Endodermal cell (in vitro differentiated cells): ENCODE results near the gene FES. TPM values are rescaled to one million over a fixed set of nuclear protein-coding genes. Genes with fewer than 3 reads are reported as not detected.

ENCODE experiments used
- DNase-seq: peaks from one replicate; pipeline ENCODE4 v3.0.0-alpha.2; 2017
- H3K27ac ChIP-seq: 2 replicates; pipeline ENCODE4 v1.5.1; 2013; ENCODE audit warnings: mild to moderate bottlenecking, low read depth, low read length, moderate library complexity
- H3K27me3 ChIP-seq: 2 replicates; pipeline ENCODE4 v1.6.1; 2013; ENCODE audit warnings: mild to moderate bottlenecking, low read length, moderate library complexity; ENCODE audit not compliant: insufficient read depth, control insufficient read depth, poor library complexity, severe bottlenecking
- H3K36me3 ChIP-seq: 2 replicates; pipeline ENCODE4 v1.7.0; 2013; ENCODE audit warnings: mild to moderate bottlenecking, low read length, moderate library complexity; ENCODE audit not compliant: control insufficient read depth, insufficient read depth
- H3K4me1 ChIP-seq: one replicate; pipeline ENCODE4 v1.7.0; 2013; ENCODE audit warnings: low read length; ENCODE audit not compliant: control insufficient read depth, insufficient read depth
- H3K4me3 ChIP-seq: 2 replicates; pipeline ENCODE4 v1.5.1; 2013; ENCODE audit warnings: mild to moderate bottlenecking, low read length, moderate library complexity
- H3K9ac ChIP-seq: 2 replicates; pipeline ENCODE4 v1.6.1; 2013; ENCODE audit warnings: mild to moderate bottlenecking, low read length, moderate library complexity; ENCODE audit not compliant: poor library complexity, severe bottlenecking; ENCODE audit errors: extremely low read depth
- H3K9me3 ChIP-seq: 2 replicates; pipeline ENCODE4 v1.6.1; 2013; ENCODE audit warnings: mild to moderate bottlenecking, low read length, moderate library complexity; ENCODE audit not compliant: control insufficient read depth
- H3K27ac Mint-ChIP-seq: 2 replicates; pipeline ENCODE4 v1.8.0; 2020; ENCODE audit warnings: mixed read lengths
- H3K27me3 Mint-ChIP-seq: 2 replicates; pipeline ENCODE4 v1.8.0; 2021; ENCODE audit warnings: mild to moderate bottlenecking, mixed read lengths; ENCODE audit not compliant: insufficient read depth
- H3K36me3 Mint-ChIP-seq: 2 replicates; pipeline ENCODE4 v1.8.0; 2020; ENCODE audit warnings: low read depth, mixed read lengths
- H3K4me1 Mint-ChIP-seq: 2 replicates; pipeline ENCODE4 v1.8.0; 2020; ENCODE audit warnings: mixed read lengths
- H3K4me3 Mint-ChIP-seq: 2 replicates; pipeline ENCODE4 v1.8.0; 2020; ENCODE audit warnings: mild to moderate bottlenecking, moderate library complexity, mixed read lengths
- H3K9me3 Mint-ChIP-seq: 2 replicates; pipeline ENCODE4 v1.8.0; 2020; ENCODE audit warnings: mild to moderate bottlenecking, mixed read lengths
- WGBS, 2 experiments: methylation state at CpG; one replicate each; pipeline versions ENCODE4 v1.1.5 to v1.1.7; 2013; ENCODE audit warnings: missing lambda C conversion rate in 2 of 2, mixed read lengths in 1 of 2; ENCODE audit not compliant: insufficient coverage in 1 of 2, insufficient read length in 1 of 2; 5-methylcytosine and 5-hydroxymethylcytosine counted together
- total RNA-seq, 2 donors: library from RNA; stranded (reverse); fragmentation: NEBNext Ultra II Directional in 1 of 2; extraction: Animal tissue kit (Norgen Biotek cat#: 25700) in 1 of 2; gene quantifications; 2 replicates in 1 of 2; 3 replicates in 1 of 2; pipeline ENCODE4 v1.2.1, GENCODE V29; 2021
- TF ChIP-seq, protein P1 (sequence below): fragments of 200-600 bp; sonication (generic); conservative IDR thresholded peaks from 2 replicates; pipeline ENCODE4 v1.5.0; 2021; ENCODE audit warnings: antibody characterized with exemption, mild to moderate bottlenecking

Gene FES
- total RNA-seq, 2 donors from 2014 or later: 25.9 to 29.9 TPM

GRCh38 chr15:90941038-90941437, 56.7 kb downstream of the FES start:
- H3K4me3 ChIP-seq: no peak overlapping the region
- H3K27ac ChIP-seq: no peak overlapping the region
- peaks cover 58% of the 10 kb centered on the region for H3K36me3 Mint-ChIP-seq
- H3K27me3 ChIP-seq: no peaks in the 10 kb centered on the region
- no peak overlapping the region for H3K27ac Mint-ChIP-seq
- no peak for DNase-seq
- no peaks in the 10 kb centered on the region for H3K4me1 ChIP-seq
- H3K27me3 Mint-ChIP-seq: no peaks in the 10 kb centered on the region
- TF ChIP-seq, protein P1, sequence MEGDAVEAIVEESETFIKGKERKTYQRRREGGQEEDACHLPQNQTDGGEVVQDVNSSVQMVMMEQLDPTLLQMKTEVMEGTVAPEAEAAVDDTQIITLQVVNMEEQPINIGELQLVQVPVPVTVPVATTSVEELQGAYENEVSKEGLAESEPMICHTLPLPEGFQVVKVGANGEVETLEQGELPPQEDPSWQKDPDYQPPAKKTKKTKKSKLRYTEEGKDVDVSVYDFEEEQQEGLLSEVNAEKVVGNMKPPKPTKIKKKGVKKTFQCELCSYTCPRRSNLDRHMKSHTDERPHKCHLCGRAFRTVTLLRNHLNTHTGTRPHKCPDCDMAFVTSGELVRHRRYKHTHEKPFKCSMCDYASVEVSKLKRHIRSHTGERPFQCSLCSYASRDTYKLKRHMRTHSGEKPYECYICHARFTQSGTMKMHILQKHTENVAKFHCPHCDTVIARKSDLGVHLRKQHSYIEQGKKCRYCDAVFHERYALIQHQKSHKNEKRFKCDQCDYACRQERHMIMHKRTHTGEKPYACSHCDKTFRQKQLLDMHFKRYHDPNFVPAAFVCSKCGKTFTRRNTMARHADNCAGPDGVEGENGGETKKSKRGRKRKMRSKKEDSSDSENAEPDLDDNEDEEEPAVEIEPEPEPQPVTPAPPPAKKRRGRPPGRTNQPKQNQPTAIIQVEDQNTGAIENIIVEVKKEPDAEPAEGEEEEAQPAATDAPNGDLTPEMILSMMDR: no peak
- H3K4me3 Mint-ChIP-seq: no peak overlapping the region
- H3K9me3 Mint-ChIP-seq: no peaks in the 10 kb centered on the region
- H3K9ac ChIP-seq: no peak overlapping the region
- peaks cover 71% of the 10 kb centered on the region for H3K36me3 ChIP-seq
- WGBS, 2 experiments: 85 to 96% methylated on average over 4 of the region's 4 CpGs
- H3K4me1 Mint-ChIP-seq: peaks cover 5% of the 10 kb centered on the region
- H3K9me3 ChIP-seq: no peaks in the 10 kb centered on the region

GRCh38 chr15:90942354-90943120, 58.2 kb downstream of the FES start:
- no peaks in the 10 kb centered on the region for H3K9me3 Mint-ChIP-seq
- H3K4me3 Mint-ChIP-seq: no peak overlapping the region
- H3K27me3 ChIP-seq: no peaks in the 10 kb centered on the region
- no peak overlapping the region for H3K27ac Mint-ChIP-seq
- H3K4me1 ChIP-seq: no peaks in the 10 kb centered on the region
- H3K9ac ChIP-seq: no peak overlapping the region
- no peak overlapping the region for H3K27ac ChIP-seq
- peaks cover 75% of the 10 kb centered on the region for H3K36me3 ChIP-seq
- WGBS, 2 experiments: 96% methylated on average over 8 to 12 of the region's 12 CpGs
- TF ChIP-seq, protein P1: no peak
- H3K9me3 ChIP-seq: no peaks in the 10 kb centered on the region
- peaks cover 63% of the 10 kb centered on the region for H3K36me3 Mint-ChIP-seq
- DNase-seq: no peak
- H3K27me3 Mint-ChIP-seq: no peaks in the 10 kb centered on the region
- no peak overlapping the region for H3K4me3 ChIP-seq
- no peaks in the 10 kb centered on the region for H3K4me1 Mint-ChIP-seq

- TF ChIP-seq, protein P1: no peak
- H3K27me3 Mint-ChIP-seq: no peaks in the 10 kb centered on the region
- H3K36me3 Mint-ChIP-seq: peaks cover 70% of the 10 kb centered on the region
- H3K27ac ChIP-seq: no peak overlapping the region
- DNase-seq: no peak
- H3K4me3 Mint-ChIP-seq: no peak overlapping the region
- H3K36me3 ChIP-seq: peaks cover 75% of the 10 kb centered on the region
- no peak overlapping the region for H3K9ac ChIP-seq
- H3K9me3 Mint-ChIP-seq: no peaks in the 10 kb centered on the region
- no peaks in the 10 kb centered on the region for H3K27me3 ChIP-seq
- WGBS, 2 experiments: 94 to 97% methylated on average over 5 to 7 of the region's 7 CpGs
- no peaks in the 10 kb centered on the region for H3K4me1 ChIP-seq
- H3K9me3 ChIP-seq: no peaks in the 10 kb centered on the region
- no peaks in the 10 kb centered on the region for H3K4me1 Mint-ChIP-seq
- H3K27ac Mint-ChIP-seq: no peak overlapping the region
- no peak overlapping the region for H3K4me3 ChIP-seq
These were observed 60.8 kb downstream of the FES start for GRCh38 chr15:90945091-90945490.

Other genes starting within 250 kb of the FES start
- gene BLM, start 167.2 kb upstream of the FES start, total RNA-seq: 10 to 100 TPM; 29.6 to 34.9 TPM
- gene FURIN, start 15.9 kb upstream of the FES start, total RNA-seq: 100 to 1,000 TPM in 1 of 2 donors, 10 to 100 TPM in 1; 96.3 to 108 TPM
- 10 to 100 TPM; 41.0 to 62.9 TPM for gene MAN2A2, start 18.8 kb downstream of the FES start, total RNA-seq
- 10 to 100 TPM; 15.3 to 21.5 TPM for gene HDDC3, start 48.0 kb downstream of the FES start, total RNA-seq
- 10 to 100 TPM; 92.5 to 96.6 TPM for gene UNC45A, start 50.8 kb downstream of the FES start, total RNA-seq
- gene RCCD1, start 70.4 kb downstream of the FES start, total RNA-seq: 10 to 100 TPM; 19.8 to 20.9 TPM
- gene PRC1, start 110.0 kb downstream of the FES start, total RNA-seq: 100 to 1,000 TPM in 1 of 2 donors, 10 to 100 TPM in 1; 67.3 to 127 TPM
- gene VPS33B, start 138.1 kb downstream of the FES start, total RNA-seq: 10 to 100 TPM; 22.4 to 25.0 TPM
- 1 to 10 TPM; 6.5 to 8.8 TPM for gene SV2B, start 215.8 kb downstream of the FES start, total RNA-seq